Measurements from ENCODE around the gene FBXL12. TPM values are rescaled to one million over a fixed set of nuclear protein-coding genes. Genes with fewer than 3 reads are reported as not detected.
A peak's percentile ranks its signal among the peaks of the same experiment; 100 is the strongest.

FBXL12 gene
- total and polyA plus RNA-seq, 2 donors (not counting 1 experiment from before 2014, with no cell fraction given): 41.5 to 79.4 TPM

DNA sequence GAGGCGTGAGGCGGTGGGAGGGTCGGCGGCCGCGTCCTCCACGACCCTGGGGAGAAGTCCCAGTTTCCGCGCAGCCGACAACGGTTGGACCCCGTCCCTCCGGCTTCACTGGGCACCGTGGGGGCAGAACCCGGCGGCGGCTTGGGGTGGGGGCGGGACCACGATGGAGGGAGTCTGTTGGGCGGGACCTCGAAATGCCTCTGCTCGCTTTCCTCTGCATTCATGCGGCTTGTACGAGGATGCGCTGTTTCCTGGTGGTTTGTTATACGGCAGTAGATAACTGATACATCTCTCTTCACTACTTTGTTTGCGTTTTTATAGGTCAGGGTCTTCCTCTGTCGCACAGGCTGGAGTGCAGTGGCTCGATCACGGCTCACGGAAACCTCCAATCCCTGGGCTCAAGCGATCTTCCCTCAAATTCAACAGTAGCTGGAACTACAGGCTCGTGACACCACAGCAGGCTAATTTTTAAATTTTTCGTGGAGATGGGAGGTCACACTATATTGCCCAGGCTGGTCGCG, 25.7 kb downstream of the FBXL12 start:
- Histone ChIP-seq H3K4me3 (ENCODE audit: control extremely low read depth in 1 of 5, extremely low read depth in 1 of 5, insufficient read depth in 1 of 5, low read depth in 2 of 5, low read length in 4 of 5) (peak overlapping the region; percentile 47 to 93 (median 72)), H3K27me3 (replicated peaks in 1 of 4; ENCODE audit: control extremely low read depth in 1 of 4, control insufficient read depth in 3 of 4, insufficient read depth in 4 of 4, low read length in 3 of 4) (no peaks in the 10 kb centered on the region), H3K36me3 (replicated peaks in 1 of 2; ENCODE audit: control extremely low read depth in 1 of 2, control insufficient read depth in 1 of 2, extremely low read depth in 1 of 2, insufficient read depth in 2 of 2, low read length in 1 of 2) (no peaks in the 10 kb centered on the region), H3K9ac (ENCODE audit: low read length) (peak overlapping the region; percentile 72), H3K4me1 (ENCODE audit: control insufficient read depth in 2 of 2, insufficient read depth in 2 of 2, low read length in 2 of 2) (peaks cover 3 to 23% of the 10 kb centered on the region in 2 donors), H4K20me1 (ENCODE audit: control insufficient read depth, insufficient read depth, low read length, poor library complexity, severe bottlenecking) (no peaks in the 10 kb centered on the region), H3K27ac (ENCODE audit: low read length in 2 of 2) (peak overlapping the region; percentile 84 to 94), H2AFZ (ENCODE audit: insufficient read depth, low read depth, low read length, poor library complexity, severe bottlenecking) (peak overlapping the region; percentile 90), H3K9me3 (ENCODE audit: control extremely low read depth in 1 of 3, control insufficient read depth in 2 of 3, insufficient read depth in 1 of 3, low read length in 2 of 3) (peaks cover 0 to 10% (median 0%) of the 10 kb centered on the region in 3 donors), H3K79me2 (ENCODE audit: control insufficient read depth, insufficient read depth, low read length) (no peaks in the 10 kb centered on the region), H3K4me2 (replicated peaks; ENCODE audit: low read depth, low read length, poor library complexity, severe bottlenecking) (peak overlapping the region; percentile 92)
- no peak for DNase-seq
- intact Hi-C loops (cut with micrococcal nuclease): loop anchor here (10.0 kb wide), 2 partner anchors 118 to 388 kb away; partner anchors contain the start of gene ZNF562
- CTCF ChIA-PET: interaction anchor here (0.6 to 1.6 kb wide), 11 partner anchors 25 to 657 kb away, joined by 3 to 9 read pairs (median 4); partner anchors contain the start of genes UBL5, ZNF562 and ZNF846
- Mint-ChIP-seq H3K4me1 (peaks cover 17% of the 10 kb centered on the region), H3K27ac (peak overlapping the region; percentile 86), H3K4me3 (peak overlapping the region; percentile 90), H3K9me3 (ENCODE audit: insufficient read depth) (peaks cover 2% of the 10 kb centered on the region), H3K27me3 (no peaks in the 10 kb centered on the region)
- TF ChIP-seq EZH2 (IDR thresholded peaks at IDR 0.05; ENCODE audit: borderline replicate concordance, insufficient read depth, low read depth, low read length, poor library complexity, severe bottlenecking): no peak
- TF ChIP-seq, protein P1, sequence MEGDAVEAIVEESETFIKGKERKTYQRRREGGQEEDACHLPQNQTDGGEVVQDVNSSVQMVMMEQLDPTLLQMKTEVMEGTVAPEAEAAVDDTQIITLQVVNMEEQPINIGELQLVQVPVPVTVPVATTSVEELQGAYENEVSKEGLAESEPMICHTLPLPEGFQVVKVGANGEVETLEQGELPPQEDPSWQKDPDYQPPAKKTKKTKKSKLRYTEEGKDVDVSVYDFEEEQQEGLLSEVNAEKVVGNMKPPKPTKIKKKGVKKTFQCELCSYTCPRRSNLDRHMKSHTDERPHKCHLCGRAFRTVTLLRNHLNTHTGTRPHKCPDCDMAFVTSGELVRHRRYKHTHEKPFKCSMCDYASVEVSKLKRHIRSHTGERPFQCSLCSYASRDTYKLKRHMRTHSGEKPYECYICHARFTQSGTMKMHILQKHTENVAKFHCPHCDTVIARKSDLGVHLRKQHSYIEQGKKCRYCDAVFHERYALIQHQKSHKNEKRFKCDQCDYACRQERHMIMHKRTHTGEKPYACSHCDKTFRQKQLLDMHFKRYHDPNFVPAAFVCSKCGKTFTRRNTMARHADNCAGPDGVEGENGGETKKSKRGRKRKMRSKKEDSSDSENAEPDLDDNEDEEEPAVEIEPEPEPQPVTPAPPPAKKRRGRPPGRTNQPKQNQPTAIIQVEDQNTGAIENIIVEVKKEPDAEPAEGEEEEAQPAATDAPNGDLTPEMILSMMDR (IDR thresholded peaks at IDR 0.05): no peak
- POLR2A ChIA-PET: interaction anchor here (0.6 to 1.5 kb wide), 4 partner anchors 18 to 419 kb away, joined by 3 to 4 read pairs (median 4); partner anchors contain the start of genes FBXL12 and ZNF846
- 25% methylated on average over 34 of the region's 36 CpGs for WGBS (ENCODE audit: insufficient coverage)
- ATAC-seq (ENCODE audit: low read depth): peak; percentile 4
